HG02970 (cell line): ENCODE measurements around the gene USP35.
"Not testable (repeated sequence)": the region's sequence is repeated elsewhere in the genome, so short reads cannot be mapped to it uniquely, and the experiment has no call there.

Source experiments
- ATAC-seq: cut with Tn5 transposase; IDR thresholded peaks from one replicate; pipeline ENCODE4 v1.9.1; 2021; ENCODE audit warnings: mild to moderate bottlenecking, moderate library complexity, moderate number of reproducible peaks; ENCODE audit not compliant: unreplicated experiment, low FRiP score

USP35 gene

DNA sequence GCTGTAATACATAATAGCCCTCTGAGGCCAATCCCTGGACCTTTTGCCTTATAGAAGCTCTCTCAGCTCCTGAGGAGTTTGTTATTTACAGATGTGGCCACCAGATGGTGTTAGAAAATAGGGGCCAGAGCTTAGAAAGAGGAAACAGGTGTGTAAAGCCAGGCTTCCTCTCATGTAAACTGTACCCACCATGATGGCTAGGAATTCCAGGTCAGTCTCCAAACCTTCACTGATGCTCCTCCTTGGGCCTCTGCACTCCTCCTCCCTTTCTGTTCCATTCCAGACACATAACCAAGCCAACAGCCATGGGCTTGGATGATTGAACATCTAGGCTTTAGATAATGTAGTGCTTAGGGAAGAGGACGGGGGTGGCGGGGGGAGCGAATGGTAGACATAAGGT lies 39.7 kb downstream of the USP35 start:
- no peak for ATAC-seq

DNA sequence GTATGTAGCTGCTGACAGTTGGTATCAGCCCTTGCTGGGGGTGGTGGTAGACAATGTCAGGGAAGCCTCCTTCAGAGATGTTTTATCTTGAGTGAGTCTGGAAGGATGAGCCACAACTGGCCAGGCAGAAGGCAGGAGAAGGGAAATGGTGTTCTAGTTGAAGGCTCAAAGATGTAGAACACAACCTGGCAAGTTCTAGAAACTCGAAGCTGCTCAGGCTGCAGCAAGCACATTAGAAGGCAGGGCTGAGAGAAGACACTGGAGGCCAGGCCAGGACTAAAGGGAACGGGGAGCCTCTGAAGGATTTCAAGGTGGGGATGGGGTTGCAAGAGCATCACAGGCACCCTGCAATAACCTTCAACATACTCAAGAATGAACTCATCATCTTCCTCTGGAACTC lies 40.4 kb downstream of the USP35 start:
- ATAC-seq: no peak

DNA sequence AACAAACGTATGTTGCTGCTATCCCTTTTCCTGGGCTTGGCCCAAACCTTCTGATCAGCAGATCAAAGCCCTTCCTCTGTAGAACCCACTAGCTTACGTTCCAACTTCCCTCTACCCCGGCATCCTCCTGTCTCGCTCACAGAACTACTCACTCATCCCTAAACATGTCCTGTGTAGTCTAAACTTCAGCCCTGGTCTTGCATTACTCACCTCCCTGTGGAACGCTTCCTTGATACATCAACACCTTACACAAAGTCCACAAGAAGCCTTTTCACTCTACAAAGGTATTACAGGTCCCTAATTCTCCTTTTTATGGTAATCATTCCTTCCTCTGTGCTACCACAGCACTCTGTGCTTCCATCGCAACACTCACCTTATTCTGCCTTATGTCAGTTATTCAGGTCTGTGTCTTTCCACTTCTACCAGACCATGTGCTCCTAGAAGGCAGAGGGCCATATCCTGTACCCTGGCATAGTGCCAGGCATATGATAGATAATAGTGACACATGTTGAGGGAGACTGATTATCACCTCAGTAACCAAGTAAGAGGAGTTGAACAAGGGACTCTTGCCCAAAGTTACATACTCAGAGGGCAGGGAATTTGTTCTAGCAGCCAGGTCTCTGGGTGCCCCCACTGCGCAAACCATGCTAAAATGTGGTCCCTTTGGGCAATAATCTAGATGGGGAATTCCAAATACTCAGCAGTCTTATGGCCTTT lies 41.6 kb downstream of the USP35 start:
- no peak for ATAC-seq

DNA sequence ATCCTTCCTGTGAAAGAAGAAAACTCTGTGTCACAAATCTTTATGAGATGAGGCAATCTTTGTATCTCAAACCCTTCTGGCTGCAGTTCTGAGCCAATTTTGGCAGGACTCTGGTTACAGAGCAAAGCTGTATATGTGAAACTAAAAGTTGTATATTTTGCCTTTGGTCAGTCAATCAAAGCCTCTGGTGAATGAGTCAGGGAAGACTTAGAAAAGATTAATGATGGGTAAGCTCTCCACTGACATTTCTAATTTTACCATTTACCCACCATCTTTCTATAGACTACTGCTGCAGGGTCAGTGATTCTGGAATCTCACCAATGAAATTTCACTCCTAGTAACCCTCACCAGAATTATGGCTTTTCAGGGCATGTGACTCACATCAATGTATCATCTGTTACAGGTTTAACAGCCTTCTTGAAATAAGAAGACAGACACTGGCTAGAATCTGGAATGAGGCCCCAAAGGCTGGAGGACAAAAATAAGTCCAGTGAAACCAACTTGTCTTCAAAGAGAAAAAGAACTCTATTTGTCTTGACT lies 43.3 kb downstream of the USP35 start:
- no peak for ATAC-seq

DNA sequence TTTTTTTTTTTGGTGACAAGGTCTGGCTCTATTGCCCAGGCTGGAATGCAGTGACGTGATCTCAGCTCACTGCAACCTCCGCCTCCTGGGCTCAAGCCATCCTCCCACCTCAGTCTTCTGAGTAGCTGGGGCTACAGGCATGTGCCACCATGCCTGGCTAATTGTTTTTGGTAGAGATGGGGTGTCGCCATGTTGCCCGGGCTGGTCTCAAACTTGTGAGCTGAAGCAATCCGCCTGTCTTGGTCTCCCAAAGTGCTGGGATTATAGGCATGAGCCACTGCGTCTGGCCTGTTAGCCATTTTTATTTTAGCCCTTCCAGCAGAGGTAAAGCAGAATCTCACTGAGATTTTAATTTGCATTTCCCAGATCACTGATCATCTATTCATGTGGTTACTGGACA lies 44.3 kb downstream of the USP35 start:
- ATAC-seq: not testable (repeated sequence)

DNA sequence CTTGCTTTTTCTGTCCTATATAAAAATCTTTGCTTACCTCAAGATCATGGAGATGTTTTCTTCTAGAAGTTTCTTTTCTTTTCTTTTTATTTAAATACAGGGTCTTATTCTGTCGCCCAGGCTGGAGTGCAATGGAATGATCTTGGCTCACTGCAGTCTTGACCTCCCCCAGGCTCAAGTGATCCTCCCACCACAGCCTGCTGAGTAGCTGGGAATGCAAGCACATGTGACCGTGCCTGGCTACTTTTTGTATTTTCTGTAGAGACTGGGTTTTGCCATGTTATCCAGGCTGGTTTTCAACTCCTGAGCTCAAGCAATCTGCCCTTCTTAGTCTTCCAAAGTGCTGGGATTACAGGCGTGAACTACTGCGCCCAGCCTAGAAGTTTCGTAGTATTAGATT lies 45.3 kb downstream of the USP35 start:
- no peak for ATAC-seq

DNA sequence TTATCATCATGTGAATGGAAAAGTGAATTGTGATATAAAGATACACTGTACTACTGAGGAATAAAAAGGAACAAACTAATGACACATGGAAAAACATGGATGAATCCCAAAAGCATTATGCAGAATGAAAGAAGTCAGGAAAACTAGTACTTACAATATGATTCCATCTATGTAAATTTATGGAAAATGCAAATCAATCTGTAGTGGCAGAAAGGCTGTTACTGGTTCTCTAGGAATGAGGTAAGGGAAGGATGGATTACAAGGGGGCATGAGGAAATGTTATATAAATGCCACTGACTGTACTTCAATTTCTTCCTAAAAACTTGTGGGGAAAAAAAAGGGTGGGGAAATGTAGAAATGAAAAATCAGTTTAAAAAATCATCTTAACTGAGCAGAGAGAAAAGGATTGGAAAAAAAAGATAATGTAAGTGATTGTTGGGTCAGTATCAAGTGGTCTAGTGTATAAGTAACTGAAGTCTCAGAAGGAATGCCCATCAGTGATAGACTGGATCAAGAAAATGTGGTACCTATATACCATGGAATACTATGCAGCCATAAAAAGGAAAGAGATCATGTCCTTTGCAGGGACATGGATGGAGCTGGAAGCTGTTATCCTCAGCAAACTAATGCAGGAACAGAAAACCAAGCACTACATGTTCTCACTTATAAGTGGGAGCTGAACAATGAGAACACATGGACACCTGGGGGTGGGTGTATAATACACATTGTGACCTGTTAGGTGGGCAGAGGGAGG lies 48.8 kb downstream of the USP35 start:
- no peak for ATAC-seq

DNA sequence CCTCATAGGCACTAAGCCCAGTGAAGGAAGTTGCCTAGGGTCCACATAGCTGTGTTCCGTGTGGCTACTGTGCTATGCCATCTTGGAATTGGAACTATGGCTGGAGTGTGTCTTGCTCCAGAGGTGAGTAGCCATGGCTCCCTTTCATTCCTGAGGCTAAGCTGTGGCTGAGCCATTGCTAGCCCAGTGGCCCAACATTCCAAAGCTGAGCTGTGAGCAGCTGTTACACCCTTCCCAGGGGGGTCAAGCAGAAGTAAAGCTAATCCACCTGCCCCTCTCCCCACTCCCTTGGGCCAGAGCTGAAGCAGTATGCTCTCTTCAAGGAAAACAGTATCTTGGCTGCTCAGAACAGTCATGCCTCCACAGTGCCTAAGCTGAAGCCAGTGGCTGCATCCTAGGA lies 51.1 kb downstream of the USP35 start:
- no peak for ATAC-seq

DNA sequence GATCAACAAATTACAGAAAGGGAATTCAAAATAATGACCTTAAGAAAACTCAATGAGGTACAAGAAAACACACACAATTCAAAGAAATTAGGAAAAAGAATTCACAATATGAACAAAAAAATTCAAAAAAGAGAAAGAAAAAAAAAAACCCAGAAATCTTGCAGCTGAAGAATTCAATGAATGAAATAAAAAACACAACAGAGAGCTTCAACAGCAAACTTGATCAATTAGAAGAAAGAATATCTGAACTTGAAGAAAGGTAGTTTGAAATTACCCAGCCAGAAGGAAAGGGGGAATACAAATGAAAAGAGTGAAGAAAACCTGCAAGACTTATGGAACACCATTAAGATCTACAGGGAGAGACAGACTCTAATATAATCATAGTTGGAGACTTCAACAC lies 52.8 kb downstream of the USP35 start:
- no peak for ATAC-seq

DNA sequence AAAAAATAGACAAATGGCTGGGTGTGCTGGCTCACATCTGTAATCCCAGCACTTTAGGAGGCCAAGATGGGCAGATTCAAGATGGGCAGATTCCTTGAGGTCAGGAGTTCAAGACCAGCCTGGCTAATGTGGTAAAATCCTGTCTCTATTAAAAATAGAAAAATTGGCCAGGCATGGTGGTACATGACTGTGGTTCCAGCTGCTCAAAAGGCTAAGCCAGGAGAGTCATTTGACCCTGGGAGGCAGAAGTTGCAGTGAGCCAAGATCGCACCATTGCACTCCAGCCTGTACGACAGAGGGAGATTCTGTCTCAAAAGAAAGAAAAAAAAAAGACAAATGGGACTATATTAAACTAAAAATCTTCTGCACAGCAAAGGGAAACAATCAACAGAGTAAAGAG lies 55.4 kb downstream of the USP35 start:
- no peak for ATAC-seq

DNA sequence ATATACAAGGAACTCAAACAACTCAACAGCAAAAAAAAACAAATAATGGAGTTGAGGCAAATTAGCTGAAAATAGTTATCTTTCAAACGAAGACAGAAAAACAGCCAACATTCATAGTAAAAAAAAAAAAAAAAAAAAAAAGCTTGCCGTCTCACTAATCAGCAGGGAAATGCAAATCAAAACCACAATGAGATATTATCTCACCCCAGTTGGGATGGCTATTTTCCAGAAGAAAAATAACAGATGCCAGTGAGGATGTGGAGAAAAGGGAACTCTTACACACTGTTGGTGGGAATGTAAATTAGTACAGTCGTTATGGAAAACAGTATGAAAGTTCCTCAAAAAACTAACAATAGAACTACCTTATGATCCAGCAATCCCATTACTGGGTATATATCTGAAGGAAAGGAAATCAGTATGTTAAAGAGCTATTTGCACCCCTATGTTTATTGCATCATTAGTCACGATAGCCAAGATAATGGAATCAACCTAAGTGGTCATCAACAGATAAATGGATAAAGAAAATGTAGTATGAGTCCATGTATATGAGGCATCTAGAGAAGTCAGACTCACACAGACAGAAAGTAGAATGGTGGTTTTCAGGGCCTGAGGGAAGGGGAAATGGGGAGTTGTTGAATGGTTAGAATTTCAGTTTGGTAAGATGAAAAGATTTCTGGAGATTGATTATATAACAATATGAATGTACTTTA lies 56.0 kb downstream of the USP35 start:
- ATAC-seq: no peak

DNA sequence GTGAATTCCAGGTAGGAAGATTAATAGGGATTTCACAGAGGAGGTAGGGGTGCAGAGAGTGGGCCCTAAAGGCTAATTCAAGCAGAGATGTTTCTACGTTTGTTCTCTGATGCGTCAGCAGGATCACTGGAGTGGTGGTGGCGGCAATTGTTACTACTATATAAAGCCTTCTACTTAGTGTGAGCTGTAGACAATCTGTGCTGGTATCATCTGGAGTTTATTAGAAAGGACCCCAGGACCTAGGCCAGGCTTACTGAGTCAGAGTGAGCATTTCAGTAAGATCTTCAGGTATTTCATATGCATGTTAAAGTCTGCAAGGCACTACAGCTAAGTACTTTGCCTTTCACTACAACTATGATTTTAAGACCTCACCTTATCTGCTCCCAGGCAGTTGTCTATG lies 59.5 kb downstream of the USP35 start:
- ATAC-seq: no peak

DNA sequence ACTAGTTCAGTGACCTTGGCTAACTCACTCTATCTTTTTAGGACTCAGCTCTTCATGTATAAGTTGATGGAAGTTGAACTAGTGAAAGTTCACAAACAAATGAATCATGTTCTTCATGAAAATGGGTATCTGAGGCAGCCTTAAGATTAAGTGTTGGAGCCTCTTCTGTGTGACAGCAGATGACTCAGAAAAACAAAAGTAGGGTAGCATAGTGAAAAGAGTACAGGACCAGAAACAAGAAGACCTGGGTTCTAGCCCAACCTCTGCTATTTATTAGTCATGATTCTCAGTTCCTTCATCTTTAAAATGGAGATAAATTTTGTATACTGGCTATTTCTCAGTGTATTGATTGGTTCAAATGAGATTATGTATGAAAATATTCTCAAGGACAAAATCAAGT lies 60.2 kb downstream of the USP35 start:
- ATAC-seq: no peak

DNA sequence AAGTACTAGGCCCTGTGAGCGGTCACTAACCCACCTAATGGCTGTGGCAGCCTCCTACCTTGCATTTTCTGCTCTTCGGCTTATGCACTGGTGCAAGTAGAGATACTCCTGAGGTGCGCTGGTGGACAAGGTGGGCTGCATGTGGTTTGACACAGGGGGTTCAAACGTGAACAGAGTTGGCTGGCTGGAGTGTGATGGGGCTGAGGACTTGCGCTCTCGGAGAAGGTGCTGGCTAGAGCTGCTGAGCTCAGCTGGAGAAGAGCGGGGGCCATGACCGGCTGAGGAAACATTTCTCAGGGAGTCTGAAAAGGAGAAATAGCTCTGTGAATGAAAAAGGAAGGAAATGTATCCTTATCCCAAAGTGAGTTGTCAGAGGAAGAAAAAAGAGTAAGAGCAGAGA lies 61.4 kb downstream of the USP35 start:
- ATAC-seq: no peak

DNA sequence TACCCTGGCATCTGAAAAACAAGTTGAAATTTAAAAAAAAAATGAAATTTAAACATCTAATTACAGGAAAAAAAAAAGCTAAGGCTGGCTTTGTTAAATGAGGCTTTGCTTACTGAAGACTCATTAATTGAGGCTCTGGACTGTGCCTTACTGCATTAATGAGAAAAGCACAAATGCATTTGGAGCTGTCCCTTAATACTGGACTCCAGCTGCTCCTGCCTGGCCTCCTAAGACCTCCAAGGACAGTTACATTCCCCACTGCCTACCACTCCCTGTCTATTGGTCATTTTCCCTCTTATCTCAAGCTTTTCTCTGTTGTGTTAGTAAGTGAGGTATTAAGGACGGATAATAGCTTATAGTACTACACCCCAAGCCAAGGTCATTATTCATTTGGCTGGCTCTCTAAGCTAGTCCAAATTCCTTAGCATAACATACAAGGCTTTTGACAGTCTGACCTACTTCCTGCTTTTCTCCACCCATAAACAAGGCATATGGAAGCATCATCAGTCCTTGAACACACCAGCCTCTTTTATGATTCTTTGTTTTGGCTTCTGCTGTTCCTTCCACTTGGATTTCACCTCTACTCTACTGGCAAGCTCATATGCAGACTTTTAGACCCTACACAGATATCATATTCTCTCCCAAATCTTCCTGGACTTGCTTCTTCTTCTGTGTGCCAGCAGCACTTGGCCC lies 62.5 kb downstream of the USP35 start:
- no peak for ATAC-seq

DNA sequence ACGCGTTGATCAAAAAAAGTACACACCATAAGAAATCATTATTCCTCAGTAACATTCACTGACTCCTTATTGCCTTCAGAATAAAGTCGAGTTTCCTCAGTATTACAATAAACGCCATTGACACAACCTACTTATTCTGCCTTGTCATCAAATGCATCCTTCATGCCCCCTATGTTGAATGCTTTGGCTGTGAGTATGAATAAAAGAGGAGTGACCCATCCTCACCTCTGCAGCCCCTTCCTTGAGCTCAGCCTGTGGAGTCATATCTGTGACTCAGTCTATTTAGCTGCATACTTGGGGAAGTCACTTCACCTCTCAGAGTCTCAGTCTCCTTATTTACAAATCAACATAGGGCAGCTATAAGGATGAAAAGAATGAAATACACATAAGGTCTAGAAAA lies 65.1 kb downstream of the USP35 start:
- no peak for ATAC-seq

DNA sequence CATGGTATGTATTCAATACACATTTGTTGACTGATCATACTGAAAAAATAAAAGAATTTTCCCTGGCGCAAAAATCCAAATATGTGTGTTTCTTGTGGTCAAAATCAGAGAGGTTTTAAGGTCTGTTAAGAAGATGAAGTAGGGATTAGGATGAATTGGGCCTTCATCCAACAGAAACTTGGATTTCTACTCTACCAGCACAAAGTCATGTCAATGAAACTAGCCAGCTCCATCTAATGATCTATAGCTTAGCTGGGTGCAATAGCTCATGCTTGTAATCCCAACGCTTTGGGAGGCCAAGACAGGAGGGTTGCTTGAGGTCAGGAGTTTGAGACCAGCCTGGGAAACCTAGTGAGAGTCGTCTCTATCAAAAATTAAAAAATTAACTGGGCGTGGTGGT lies 65.5 kb downstream of the USP35 start:
- ATAC-seq: no peak

DNA sequence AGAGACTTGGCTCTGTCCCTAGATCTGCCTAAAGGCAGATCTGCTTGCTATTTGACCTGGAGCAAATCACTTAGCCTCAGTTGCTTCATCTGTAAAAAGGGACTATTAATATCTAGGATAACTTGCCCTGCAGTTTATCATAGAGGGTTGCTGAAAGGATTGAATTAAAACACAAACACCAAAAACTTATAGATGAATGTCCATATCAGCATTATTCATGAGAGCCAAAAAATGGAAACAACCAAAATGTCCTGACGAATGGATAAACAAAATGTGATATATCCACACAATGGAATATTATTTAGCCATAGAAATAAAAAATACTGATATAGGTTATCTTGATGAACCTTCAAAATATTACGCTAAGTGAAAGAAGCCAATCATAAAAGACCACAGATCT lies 67.2 kb downstream of the USP35 start:
- ATAC-seq: no peak

DNA sequence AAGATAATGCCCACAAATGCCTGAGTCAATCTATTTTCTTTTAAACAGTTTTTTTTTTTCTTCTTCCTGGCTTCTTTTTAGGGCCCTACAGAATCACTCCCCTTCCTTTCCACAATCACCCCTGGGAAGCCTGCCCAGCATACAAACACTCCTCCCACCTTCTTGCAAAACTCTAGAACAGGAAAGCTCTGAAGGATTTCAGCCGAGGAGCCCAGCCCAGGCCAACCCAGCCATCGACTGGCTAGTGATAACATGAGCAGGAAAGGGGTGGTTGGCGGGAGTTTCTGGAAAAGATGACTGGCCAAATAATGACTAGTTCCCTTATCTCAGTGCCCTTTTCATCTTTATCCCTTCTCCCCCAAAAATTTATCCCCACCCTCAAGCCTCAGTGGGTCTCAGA lies 68.2 kb downstream of the USP35 start:
- no peak for ATAC-seq

DNA sequence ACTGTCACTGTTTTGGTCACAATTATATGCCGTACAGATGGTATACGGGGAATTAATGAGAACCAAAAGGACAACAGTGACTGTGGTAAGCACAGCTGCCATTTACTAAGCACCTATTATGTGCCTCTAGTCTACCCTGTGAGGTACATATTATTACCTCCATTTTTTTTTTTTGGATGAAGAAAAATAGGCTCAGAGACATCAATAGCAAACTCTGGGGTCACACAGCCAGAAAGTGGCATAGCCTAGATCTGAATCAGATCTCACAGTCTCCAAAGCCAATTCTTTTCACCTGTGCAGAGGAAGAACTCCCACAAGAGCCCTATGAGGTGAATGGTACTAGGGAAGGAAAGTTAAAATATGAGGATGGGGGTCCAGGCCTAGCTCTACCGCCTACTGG lies 68.9 kb downstream of the USP35 start:
- ATAC-seq: no peak
